ENCODE results near the gene ASIC1.

Gene ASIC1

GRCh38 chr12:50041062-50041860, 16.1 kb upstream of the ASIC1 start:
- DNase-seq, result no peak

- DNase-seq, result no peak
Measured at GRCh38 chr12:50041962-50042361, 15.4 kb upstream of the ASIC1 start.

- no peak for DNase-seq
Measured at GRCh38 chr12:50042693-50043092, 14.7 kb upstream of the ASIC1 start.

- DNase-seq, result no peak
Measured at GRCh38 chr12:50043308-50043707, 14.1 kb upstream of the ASIC1 start.

GRCh38 chr12:50043854-50044253, 13.5 kb upstream of the ASIC1 start:
- DNase-seq, result no peak

- DNase-seq, result no peak
Measured at GRCh38 chr12:50047693-50048250, 9.6 kb upstream of the ASIC1 start.

GRCh38 chr12:50049254-50050118, 7.9 kb upstream of the ASIC1 start:
- DNase-seq, result no peak

- DNase-seq, result no peak
Measured at GRCh38 chr12:50050119-50050385, 7.3 kb upstream of the ASIC1 start.

GRCh38 chr12:50050410-50051098, 6.8 kb upstream of the ASIC1 start:
- no peak for DNase-seq

GRCh38 chr12:50051101-50051806, 6.1 kb upstream of the ASIC1 start:
- no peak for DNase-seq

GRCh38 chr12:50052544-50052943, 4.9 kb upstream of the ASIC1 start:
- no peak for DNase-seq

- DNase-seq, result no peak
Measured at GRCh38 chr12:50052964-50053363, 4.4 kb upstream of the ASIC1 start.

- no peak for DNase-seq
Measured at GRCh38 chr12:50053583-50053982, 3.8 kb upstream of the ASIC1 start.

GRCh38 chr12:50055831-50056638, 1.4 kb upstream of the ASIC1 start:
- DNase-seq, result peak; percentile 60

GRCh38 chr12:50056639-50056976, 788 bp upstream of the ASIC1 start:
- DNase-seq, result no peak

- no peak for DNase-seq
Measured at GRCh38 chr12:50057896-50058670, 687 bp downstream of the ASIC1 start.

- no peak for DNase-seq
Measured at GRCh38 chr12:50058743-50059312, 1.4 kb downstream of the ASIC1 start.

GRCh38 chr12:50059440-50060119, 2.2 kb downstream of the ASIC1 start:
- peak; percentile 37 for DNase-seq

- DNase-seq, result no peak
Measured at GRCh38 chr12:50060120-50060468, 2.7 kb downstream of the ASIC1 start.

- DNase-seq, result no peak
Measured at GRCh38 chr12:50061171-50061570, 3.8 kb downstream of the ASIC1 start.

Measured in stimulated activated CD4-positive, alpha-beta T cell treated with anti-CD3 and anti-CD28 coated beads, Interleukin-12 subunit alpha, Interleukin-12 subunit beta, amount 100 ng/mL, for 4 hours (primary cell).